ENCODE data around the gene NCKAP1. TPM values are rescaled to one million over a fixed set of nuclear protein-coding genes. Genes with fewer than 3 reads are reported as not detected.

Gene NCKAP1
- total and polyA plus RNA-seq, 10 of the 15 experiments (the other 5 are each of a cell fraction or from before 2014, with no cell fraction given): 0.11 to 1.5 (median 0.52) TPM

DNA sequence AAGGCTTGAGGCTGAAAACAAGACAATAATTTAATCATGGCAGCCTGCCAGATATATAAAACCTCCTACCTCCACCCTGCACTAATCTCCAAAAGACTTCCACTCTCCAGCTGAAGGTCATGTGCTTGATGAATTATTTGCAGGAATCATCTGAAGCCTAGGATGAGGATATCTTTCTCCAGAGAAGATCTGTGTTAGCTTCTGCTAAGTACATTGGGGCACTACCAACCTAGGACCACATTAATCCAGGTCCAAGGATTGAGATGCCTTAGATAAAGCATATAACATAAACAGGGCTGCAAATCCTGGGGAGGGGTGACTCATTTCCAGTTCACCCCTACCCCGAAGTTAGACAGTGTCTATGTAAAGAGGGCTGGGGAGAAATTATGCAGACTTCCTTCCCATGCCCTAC is 91.3 kb downstream of the NCKAP1 start:
- no peaks in the 10 kb centered on the region for H3K4me1 ChIP-seq (ENCODE audit: control insufficient read depth, insufficient read depth, low read length)
- SMC1A ChIA-PET (ENCODE audit: uncharacterized antibody, unreplicated experiment): no interaction called here
- ATAC-seq (no peak), DNase-seq (ENCODE audit: low read depth, low spot score) (no peak), FAIRE-seq (no peak)
- no peak overlapping the region for H3K27ac ChIP-seq (ENCODE audit: control insufficient read depth, insufficient read depth)
- RAD21 ChIA-PET (ENCODE audit: unreplicated experiment): no interaction called here
- in situ Hi-C loops (cut with MboI): no loop called here
- H3K4me3 ChIP-seq: no peak overlapping the region
- POLR2A ChIA-PET: no interaction called here
- TF ChIP-seq YBX1 (IDR thresholded peaks at IDR 0.05): no peak
- TF ChIP-seq MEF2A (IDR thresholded peaks at IDR 0.05; ENCODE audit: insufficient read depth, low read depth, low read length): no peak
- no peak for TF ChIP-seq EGR1 (IDR thresholded peaks at IDR 0.05; ENCODE audit: borderline replicate concordance in 1 of 2, low read depth in 2 of 2, low read length in 2 of 2)
- TF ChIP-seq STAT1 (conservative IDR thresholded peaks at IDR 0.05): no peak
- TF ChIP-seq, protein P1, sequence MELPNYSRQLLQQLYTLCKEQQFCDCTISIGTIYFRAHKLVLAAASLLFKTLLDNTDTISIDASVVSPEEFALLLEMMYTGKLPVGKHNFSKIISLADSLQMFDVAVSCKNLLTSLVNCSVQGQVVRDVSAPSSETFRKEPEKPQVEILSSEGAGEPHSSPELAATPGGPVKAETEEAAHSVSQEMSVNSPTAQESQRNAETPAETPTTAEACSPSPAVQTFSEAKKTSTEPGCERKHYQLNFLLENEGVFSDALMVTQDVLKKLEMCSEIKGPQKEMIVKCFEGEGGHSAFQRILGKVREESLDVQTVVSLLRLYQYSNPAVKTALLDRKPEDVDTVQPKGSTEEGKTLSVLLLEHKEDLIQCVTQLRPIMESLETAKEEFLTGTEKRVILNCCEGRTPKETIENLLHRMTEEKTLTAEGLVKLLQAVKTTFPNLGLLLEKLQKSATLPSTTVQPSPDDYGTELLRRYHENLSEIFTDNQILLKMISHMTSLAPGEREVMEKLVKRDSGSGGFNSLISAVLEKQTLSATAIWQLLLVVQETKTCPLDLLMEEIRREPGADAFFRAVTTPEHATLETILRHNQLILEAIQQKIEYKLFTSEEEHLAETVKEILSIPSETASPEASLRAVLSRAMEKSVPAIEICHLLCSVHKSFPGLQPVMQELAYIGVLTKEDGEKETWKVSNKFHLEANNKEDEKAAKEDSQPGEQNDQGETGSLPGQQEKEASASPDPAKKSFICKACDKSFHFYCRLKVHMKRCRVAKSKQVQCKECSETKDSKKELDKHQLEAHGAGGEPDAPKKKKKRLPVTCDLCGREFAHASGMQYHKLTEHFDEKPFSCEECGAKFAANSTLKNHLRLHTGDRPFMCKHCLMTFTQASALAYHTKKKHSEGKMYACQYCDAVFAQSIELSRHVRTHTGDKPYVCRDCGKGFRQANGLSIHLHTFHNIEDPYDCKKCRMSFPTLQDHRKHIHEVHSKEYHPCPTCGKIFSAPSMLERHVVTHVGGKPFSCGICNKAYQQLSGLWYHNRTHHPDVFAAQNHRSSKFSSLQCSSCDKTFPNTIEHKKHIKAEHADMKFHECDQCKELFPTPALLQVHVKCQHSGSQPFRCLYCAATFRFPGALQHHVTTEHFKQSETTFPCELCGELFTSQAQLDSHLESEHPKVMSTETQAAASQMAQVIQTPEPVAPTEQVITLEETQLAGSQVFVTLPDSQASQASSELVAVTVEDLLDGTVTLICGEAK (IDR thresholded peaks at IDR 0.05; ENCODE audit: borderline replicate concordance): no peak
- no peak for TF ChIP-seq FOS (IDR thresholded peaks at IDR 0.05; ENCODE audit: borderline replicate concordance, extremely low read depth, insufficient read length)
- no peak for TF ChIP-seq HDAC2 (IDR thresholded peaks at IDR 0.05)
- no peak for TF ChIP-seq DPF2 (IDR thresholded peaks at IDR 0.05)
- no peak for TF ChIP-seq ESRRA (IDR thresholded peaks at IDR 0.05; ENCODE audit: low read length)
- TF ChIP-seq, protein P2, sequence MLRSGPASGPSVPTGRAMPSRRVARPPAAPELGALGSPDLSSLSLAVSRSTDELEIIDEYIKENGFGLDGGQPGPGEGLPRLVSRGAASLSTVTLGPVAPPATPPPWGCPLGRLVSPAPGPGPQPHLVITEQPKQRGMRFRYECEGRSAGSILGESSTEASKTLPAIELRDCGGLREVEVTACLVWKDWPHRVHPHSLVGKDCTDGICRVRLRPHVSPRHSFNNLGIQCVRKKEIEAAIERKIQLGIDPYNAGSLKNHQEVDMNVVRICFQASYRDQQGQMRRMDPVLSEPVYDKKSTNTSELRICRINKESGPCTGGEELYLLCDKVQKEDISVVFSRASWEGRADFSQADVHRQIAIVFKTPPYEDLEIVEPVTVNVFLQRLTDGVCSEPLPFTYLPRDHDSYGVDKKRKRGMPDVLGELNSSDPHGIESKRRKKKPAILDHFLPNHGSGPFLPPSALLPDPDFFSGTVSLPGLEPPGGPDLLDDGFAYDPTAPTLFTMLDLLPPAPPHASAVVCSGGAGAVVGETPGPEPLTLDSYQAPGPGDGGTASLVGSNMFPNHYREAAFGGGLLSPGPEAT (IDR thresholded peaks at IDR 0.05; ENCODE audit: low read depth): no peak
- TF ChIP-seq EP300 (IDR thresholded peaks at IDR 0.05; ENCODE audit: borderline replicate concordance in 1 of 2, control insufficient read depth in 1 of 2, low read depth in 2 of 2, low read length in 2 of 2): no peak
- H2AFZ ChIP-seq (ENCODE audit: control insufficient read depth, low read depth, low read length): no peak overlapping the region
- H3K79me2 ChIP-seq (ENCODE audit: control insufficient read depth, insufficient read depth, low read length): no peaks in the 10 kb centered on the region
- no peaks in the 10 kb centered on the region for H3K9me3 ChIP-seq (replicated peaks; ENCODE audit: control insufficient read depth, insufficient read depth, low read length)
- H3K4me2 ChIP-seq (ENCODE audit: control insufficient read depth, insufficient read depth): no peak overlapping the region
- no peaks in the 10 kb centered on the region for H3K27me3 ChIP-seq (replicated peaks in 1 of 2; ENCODE audit: control insufficient read depth in 2 of 2, insufficient read depth in 2 of 2, low read length in 1 of 2)
- no peak overlapping the region for H3K9ac ChIP-seq (ENCODE audit: control insufficient read depth, insufficient read depth, low read length)
- no TSS peak for BruUV-seq (replicated peaks)
- WGBS (ENCODE audit: insufficient coverage, insufficient replicate concordance, low lambda C conversion rate, missing lambda C conversion rate): 0% methylated on average over 1 of the region's 1 CpG
- no peaks in the 10 kb centered on the region for H3K36me3 ChIP-seq (ENCODE audit: control insufficient read depth in 2 of 2, insufficient read depth in 2 of 2, low read length in 1 of 2)
- CTCF ChIA-PET: no interaction called here
- intact Hi-C loops (cut with micrococcal nuclease; ENCODE audit: unreplicated experiment): no loop called here
- no peaks in the 10 kb centered on the region for H4K20me1 ChIP-seq (ENCODE audit: control insufficient read depth, insufficient read depth)
